BE2C (cell line): ENCODE measurements around the gene ZC3H8.

Source experiments
- DNase-seq: peaks from one replicate; pipeline ENCODE4 v3.0.0-alpha.2; 2020
- H3K27me3 ChIP-seq: fragments of 250-450 bp; sonication (Bioruptor Pico); 2 replicates; pipeline ENCODE4 v1.5.1; 2020; ENCODE audit warnings: mild to moderate bottlenecking
- H3K36me3 ChIP-seq: fragments of 250-450 bp; sonication (Bioruptor Pico); 2 replicates; pipeline ENCODE4 v1.5.1; 2020; ENCODE audit warnings: mild to moderate bottlenecking
- H3K4me1 ChIP-seq: fragments of 250-450 bp; sonication (Bioruptor Pico); 2 replicates; pipeline ENCODE4 v1.5.1; 2020
- H3K4me3 ChIP-seq: 2 replicates; pipeline ENCODE4 v1.5.1; 2011; ENCODE audit warnings: low read depth, low read length
- H3K9me3 ChIP-seq: fragments of 250-450 bp; sonication (Bioruptor Pico); 2 replicates; pipeline ENCODE4 v1.5.1; 2020
- TF ChIP-seq, protein P1 (sequence below): IDR thresholded peaks from 2 replicates; pipeline ENCODE4 v1.5.1; 2012; ENCODE audit warnings: mild to moderate bottlenecking, low read depth, low read length

ZC3H8 gene

DNA sequence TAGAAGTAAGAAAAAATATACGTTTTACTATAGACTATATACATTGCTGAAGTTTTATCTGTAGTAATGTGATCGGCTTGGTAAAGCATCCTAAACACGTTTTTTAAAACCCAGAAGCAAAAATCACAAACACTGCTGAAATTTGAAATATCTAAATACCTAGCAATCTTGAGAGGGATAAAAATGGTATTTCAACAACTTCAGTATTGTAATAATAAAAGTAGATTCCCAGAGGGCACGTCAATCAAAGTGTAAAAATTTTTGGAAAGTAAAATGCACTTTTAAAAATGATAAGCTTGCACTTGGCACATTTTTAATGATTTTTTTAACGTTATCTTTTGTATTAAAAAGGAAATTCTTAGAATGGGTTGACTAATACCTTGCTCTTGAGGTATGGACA is 22.1 kb upstream of the ZC3H8 start:
- no peaks in the 10 kb centered on the region for H3K9me3 ChIP-seq
- no peak for DNase-seq
- no peaks in the 10 kb centered on the region for H3K27me3 ChIP-seq
- H3K36me3 ChIP-seq: no peaks in the 10 kb centered on the region
- TF ChIP-seq, protein P1, sequence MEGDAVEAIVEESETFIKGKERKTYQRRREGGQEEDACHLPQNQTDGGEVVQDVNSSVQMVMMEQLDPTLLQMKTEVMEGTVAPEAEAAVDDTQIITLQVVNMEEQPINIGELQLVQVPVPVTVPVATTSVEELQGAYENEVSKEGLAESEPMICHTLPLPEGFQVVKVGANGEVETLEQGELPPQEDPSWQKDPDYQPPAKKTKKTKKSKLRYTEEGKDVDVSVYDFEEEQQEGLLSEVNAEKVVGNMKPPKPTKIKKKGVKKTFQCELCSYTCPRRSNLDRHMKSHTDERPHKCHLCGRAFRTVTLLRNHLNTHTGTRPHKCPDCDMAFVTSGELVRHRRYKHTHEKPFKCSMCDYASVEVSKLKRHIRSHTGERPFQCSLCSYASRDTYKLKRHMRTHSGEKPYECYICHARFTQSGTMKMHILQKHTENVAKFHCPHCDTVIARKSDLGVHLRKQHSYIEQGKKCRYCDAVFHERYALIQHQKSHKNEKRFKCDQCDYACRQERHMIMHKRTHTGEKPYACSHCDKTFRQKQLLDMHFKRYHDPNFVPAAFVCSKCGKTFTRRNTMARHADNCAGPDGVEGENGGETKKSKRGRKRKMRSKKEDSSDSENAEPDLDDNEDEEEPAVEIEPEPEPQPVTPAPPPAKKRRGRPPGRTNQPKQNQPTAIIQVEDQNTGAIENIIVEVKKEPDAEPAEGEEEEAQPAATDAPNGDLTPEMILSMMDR: no peak
- H3K4me1 ChIP-seq: no peaks in the 10 kb centered on the region
- H3K4me3 ChIP-seq: peak overlapping the region; percentile 78

DNA sequence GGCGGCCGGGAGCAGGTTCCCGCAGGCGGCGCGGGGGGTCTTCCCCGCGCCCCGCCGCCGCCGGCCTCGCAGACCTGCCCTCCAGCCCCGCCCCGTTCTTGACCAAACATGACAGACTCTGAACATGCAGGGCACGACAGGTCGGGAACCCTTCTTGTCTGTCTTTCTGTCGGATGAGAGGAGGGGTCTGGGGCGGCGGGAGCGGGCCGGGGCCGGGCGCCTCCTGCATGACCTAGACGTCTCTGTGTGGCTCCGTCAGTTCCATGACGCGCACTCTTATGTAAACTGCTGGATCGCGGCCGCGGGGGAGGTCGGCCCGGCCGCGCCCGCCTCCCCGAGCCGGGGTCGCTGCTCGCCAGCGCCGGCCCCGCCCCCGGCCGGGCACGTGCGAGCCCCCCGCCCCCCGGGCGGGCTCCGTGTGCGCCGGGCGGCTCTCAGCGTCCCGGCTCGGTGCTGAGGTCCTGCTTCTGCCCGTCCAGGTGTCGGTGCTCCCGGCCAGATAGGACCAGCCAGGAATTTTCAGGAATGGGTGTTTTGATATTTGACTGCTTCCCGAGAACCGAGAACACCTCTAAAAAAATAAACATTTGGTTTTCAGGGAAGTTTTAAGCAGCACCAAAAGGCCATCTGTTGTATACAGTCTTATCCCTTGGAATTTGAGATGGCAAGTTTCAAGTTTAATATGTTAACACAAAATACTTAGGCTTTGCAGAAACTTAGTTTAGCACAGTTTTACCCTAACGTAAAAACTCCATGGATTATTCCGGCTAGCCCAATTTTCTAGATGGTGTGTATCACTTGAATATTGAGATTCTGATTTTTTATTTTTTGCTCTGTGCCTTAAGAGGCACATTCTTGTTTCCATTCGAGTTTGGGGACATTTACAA is 21.3 kb upstream of the ZC3H8 start:
- H3K36me3 ChIP-seq: no peaks in the 10 kb centered on the region
- no peaks in the 10 kb centered on the region for H3K4me1 ChIP-seq
- DNase-seq: peak; percentile 78
- peak overlapping the region; percentile 78 for H3K4me3 ChIP-seq
- no peaks in the 10 kb centered on the region for H3K9me3 ChIP-seq
- TF ChIP-seq, protein P1: no peak
- no peaks in the 10 kb centered on the region for H3K27me3 ChIP-seq

DNA sequence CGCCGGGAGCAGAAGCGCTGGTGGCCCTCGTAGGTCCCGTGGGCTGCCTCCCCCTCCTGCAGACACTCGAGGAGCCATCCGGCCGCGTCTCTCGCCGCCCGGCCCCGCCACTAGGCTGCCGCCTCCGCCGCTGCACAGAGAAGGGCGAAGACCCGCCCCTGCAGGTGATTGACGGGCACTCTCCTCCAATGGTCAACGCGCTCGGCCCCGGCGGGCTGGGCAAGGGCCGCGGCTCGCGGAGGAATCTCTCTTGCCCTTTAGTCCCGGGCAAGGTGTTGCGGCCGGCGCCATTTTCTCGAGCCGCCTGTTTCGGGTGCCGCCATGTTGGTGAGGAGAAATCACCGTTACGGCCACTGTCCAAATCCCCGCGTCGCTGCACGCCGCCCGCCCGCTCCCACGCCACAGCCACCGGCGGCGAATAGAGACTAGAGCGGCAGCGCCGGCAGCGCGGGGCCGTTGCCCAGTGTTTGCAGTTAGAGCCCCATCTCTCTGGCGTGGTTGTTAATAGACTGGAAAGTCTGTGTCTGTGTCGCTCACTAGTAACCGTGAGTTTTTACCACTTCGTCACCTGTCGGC is 20.6 kb upstream of the ZC3H8 start, which contains the start of gene ZC3H6:
Gene ZC3H6, plus strand, starts transcription at position 287 of the 576 bp plus-strand sequence. CDS start 398 bp downstream, outside the sequence.
- TF ChIP-seq, protein P1: no peak
- peak; percentile 90 for DNase-seq
- Histone ChIP-seq H3K4me1 (no peaks in the 10 kb centered on the region), H3K36me3 (no peaks in the 10 kb centered on the region), H3K9me3 (no peaks in the 10 kb centered on the region), H3K4me3 (peak within 1 kb of the TSS; percentile 78), H3K27me3 (no peaks in the 10 kb centered on the region)

DNA sequence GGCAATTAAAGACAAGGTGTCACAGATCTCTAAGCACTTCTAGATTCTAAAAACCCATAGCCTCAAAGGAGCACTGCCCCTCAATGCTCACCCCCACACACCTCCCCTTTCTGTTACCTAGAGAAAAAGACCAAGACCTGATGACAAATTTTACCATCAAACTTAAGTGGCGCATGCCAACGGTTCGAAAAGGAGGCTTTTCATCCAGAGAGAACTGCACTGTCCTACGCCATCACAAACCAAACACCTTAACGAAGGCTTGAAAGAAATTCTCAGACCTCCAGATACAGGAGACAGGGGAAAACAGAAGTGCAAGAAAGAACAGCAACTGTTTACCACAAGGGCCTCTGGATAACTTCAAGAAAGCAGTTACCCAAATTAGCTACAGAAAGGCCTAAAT is 18.5 kb upstream of the ZC3H8 start:
- DNase-seq: no peak

GRCh38 chr2:112272669-112273068 is 17.8 kb upstream of the ZC3H8 start:
- no peaks in the 10 kb centered on the region for H3K4me1 ChIP-seq
- no peaks in the 10 kb centered on the region for H3K9me3 ChIP-seq
- TF ChIP-seq, protein P1: no peak
- H3K4me3 ChIP-seq: no peak overlapping the region
- no peaks in the 10 kb centered on the region for H3K36me3 ChIP-seq
- H3K27me3 ChIP-seq: no peaks in the 10 kb centered on the region
- DNase-seq: no peak

More for the DNA sequence above, 18.5 kb upstream of the ZC3H8 start:
- H3K36me3 ChIP-seq: no peaks in the 10 kb centered on the region
- H3K4me1 ChIP-seq: no peaks in the 10 kb centered on the region
- H3K27me3 ChIP-seq: no peaks in the 10 kb centered on the region
- no peak overlapping the region for H3K4me3 ChIP-seq
- TF ChIP-seq, protein P1: no peak
- no peaks in the 10 kb centered on the region for H3K9me3 ChIP-seq

DNA sequence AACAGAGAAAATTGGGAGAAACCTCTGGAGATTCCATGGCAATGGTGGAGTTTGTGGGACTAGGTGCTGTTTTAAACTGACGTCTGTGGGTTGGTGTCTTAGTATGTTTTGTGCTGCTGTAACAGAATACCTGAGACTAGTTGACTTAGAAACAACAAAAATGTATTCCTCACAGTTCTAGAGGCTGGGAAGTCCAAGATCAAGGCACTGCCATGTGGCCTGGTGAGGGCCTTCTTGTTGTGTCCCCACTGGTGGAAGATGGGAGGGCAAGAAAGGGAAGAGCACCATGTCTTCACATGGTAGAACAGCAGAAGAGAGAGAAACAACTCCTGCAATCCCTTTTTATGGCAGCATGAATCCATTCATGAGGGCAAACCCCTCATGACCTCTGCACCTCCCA is 13.7 kb upstream of the ZC3H8 start:
- Histone ChIP-seq H3K4me1 (no peaks in the 10 kb centered on the region), H3K4me3 (no peak overlapping the region), H3K36me3 (no peaks in the 10 kb centered on the region), H3K27me3 (no peaks in the 10 kb centered on the region), H3K9me3 (no peaks in the 10 kb centered on the region)
- no peak for DNase-seq
- TF ChIP-seq, protein P1: no peak
